HCT116 (cell line): ENCODE measurements around the gene STAMBPL1.

Experiments used
- CEBPB ChIP-seq: IDR thresholded peaks from 2 replicates; pipeline ENCODE4 v1.6.1; 2012; ENCODE audit warnings: low read depth
- CTCF ChIP-seq, 3 experiments: fragments of 200-600 bp in 1 of 3; sonication (generic) in 1 of 3; IDR thresholded peaks in 2 of 3; conservative IDR thresholded peaks in 1 of 3; 2 replicates each; pipeline ENCODE4 v1.5.1; 2012 to 2017; ENCODE audit warnings: low read depth in 2 of 3, low read length in 2 of 3, antibody characterized with exemption in 1 of 3, borderline replicate concordance in 1 of 3, control low read depth in 1 of 3, mild to moderate bottlenecking in 1 of 3, mixed read lengths in 1 of 3, mixed run types in 1 of 3, moderate library complexity in 1 of 3; ENCODE audit not compliant: insufficient read depth in 1 of 3
- EZH2 ChIP-seq: fragments of 200-600 bp; sonication (generic); IDR thresholded peaks from 2 replicates; pipeline ENCODE4 v1.6.1; 2017; ENCODE audit warnings: antibody characterized with exemption, mixed run types
- FOSL1 ChIP-seq: IDR thresholded peaks from 2 replicates; pipeline ENCODE4 v1.6.1; 2012; ENCODE audit warnings: low read depth
- POLR2A ChIP-seq: IDR thresholded peaks from 2 replicates; pipeline ENCODE4 v1.7.0; 2011; ENCODE audit warnings: borderline replicate concordance; ENCODE audit not compliant: insufficient read depth, insufficient read length; ENCODE audit errors: extremely low read depth
- RAD21 ChIP-seq: IDR thresholded peaks from 2 replicates; pipeline ENCODE4 v1.6.1; 2012; ENCODE audit warnings: low read depth, mild to moderate bottlenecking
- REST ChIP-seq: IDR thresholded peaks from 2 replicates; pipeline ENCODE4 v1.6.1; 2012; ENCODE audit warnings: low read depth
- SIN3A ChIP-seq: IDR thresholded peaks from 2 replicates; pipeline ENCODE4 v1.6.1; 2012; ENCODE audit warnings: low read depth

- no peak for TF ChIP-seq POLR2A
- TF ChIP-seq CTCF (IDR thresholded peaks at IDR 0.05 in 2 of 3, conservative IDR thresholded peaks at IDR 0.05 in 1 of 3; ENCODE audit: borderline replicate concordance in 1 of 3, insufficient read depth in 1 of 3, low read depth in 2 of 3, low read length in 2 of 3) = no peak
- no peak for TF ChIP-seq CEBPB
- TF ChIP-seq EZH2 = no peak
- no peak for TF ChIP-seq RAD21
- TF ChIP-seq REST = no peak
- TF ChIP-seq SIN3A = no peak
- TF ChIP-seq FOSL1 = no peak
Observed at GRCh38 chr10:88915781-88916180, 35.7 kb downstream of the STAMBPL1 start.
